A549 (cell line): Measurements from ENCODE around the gene SMARCA4.
"Not testable (repeated sequence)": the region's sequence is repeated elsewhere in the genome, so short reads cannot be mapped to it uniquely, and the experiment has no call there.

Experiments used
- CBX8 ChIP-seq: fragments of 200-600 bp; sonication (generic); IDR thresholded peaks from 2 replicates; pipeline ENCODE4 v1.6.1; 2016
- POLR2A ChIP-seq: IDR thresholded peaks from 2 replicates; pipeline ENCODE4 v1.6.1; 2012; ENCODE audit warnings: mild to moderate bottlenecking, low read length
- RAD21 ChIP-seq, 2 experiments: fragments of >200 bp in 1 of 2; sonication (Bioruptor Twin) in 1 of 2; formaldehyde crosslinking in 1 of 2; IDR thresholded peaks in 1 of 2; conservative IDR thresholded peaks in 1 of 2; 2 replicates in 1 of 2; 3 replicates in 1 of 2; pipeline ENCODE4 v1.6.1; 2012 to 2018; ENCODE audit warnings: inconsistent platforms in 1 of 2
- RFX5 ChIP-seq: fragments of 450-650 bp; IDR thresholded peaks from 2 replicates; pipeline ENCODE4 v1.7.1; 2014; ENCODE audit warnings: antibody characterized with exemption, mild to moderate bottlenecking, moderate library complexity
- TF ChIP-seq, protein P1 (sequence below): fragments of >200 bp; sonication (Bioruptor Twin); formaldehyde crosslinking; IDR thresholded peaks from 3 replicates; pipeline ENCODE4 v1.5.1; 2016

GRCh38 chr19:11090014-11090263, 129.1 kb downstream of the SMARCA4 start:
- TF ChIP-seq, protein P1, sequence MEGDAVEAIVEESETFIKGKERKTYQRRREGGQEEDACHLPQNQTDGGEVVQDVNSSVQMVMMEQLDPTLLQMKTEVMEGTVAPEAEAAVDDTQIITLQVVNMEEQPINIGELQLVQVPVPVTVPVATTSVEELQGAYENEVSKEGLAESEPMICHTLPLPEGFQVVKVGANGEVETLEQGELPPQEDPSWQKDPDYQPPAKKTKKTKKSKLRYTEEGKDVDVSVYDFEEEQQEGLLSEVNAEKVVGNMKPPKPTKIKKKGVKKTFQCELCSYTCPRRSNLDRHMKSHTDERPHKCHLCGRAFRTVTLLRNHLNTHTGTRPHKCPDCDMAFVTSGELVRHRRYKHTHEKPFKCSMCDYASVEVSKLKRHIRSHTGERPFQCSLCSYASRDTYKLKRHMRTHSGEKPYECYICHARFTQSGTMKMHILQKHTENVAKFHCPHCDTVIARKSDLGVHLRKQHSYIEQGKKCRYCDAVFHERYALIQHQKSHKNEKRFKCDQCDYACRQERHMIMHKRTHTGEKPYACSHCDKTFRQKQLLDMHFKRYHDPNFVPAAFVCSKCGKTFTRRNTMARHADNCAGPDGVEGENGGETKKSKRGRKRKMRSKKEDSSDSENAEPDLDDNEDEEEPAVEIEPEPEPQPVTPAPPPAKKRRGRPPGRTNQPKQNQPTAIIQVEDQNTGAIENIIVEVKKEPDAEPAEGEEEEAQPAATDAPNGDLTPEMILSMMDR: not testable (repeated sequence)
- TF ChIP-seq POLR2A; RAD21 (conservative IDR thresholded peaks at IDR 0.05 in 1 of 2, IDR thresholded peaks at IDR 0.05 in 1 of 2); CBX8; RFX5: not testable (repeated sequence)
